ENCODE measurements around the gene DCP1A.
"Not testable (repeated sequence)": the region's sequence is repeated elsewhere in the genome, so short reads cannot be mapped to it uniquely, and the experiment has no call there.

Gene DCP1A

GRCh38 chr3:53327986-53328385 is 19.4 kb downstream of the DCP1A start:
- not testable (repeated sequence) for DNase-seq

- DNase-seq: no peak
Measured at GRCh38 chr3:53324105-53324504, 23.2 kb downstream of the DCP1A start.

- DNase-seq: no peak
Measured at GRCh38 chr3:53320697-53321096, 26.6 kb downstream of the DCP1A start.

GRCh38 chr3:53318522-53318921 is 28.8 kb downstream of the DCP1A start:
- DNase-seq: no peak

GRCh38 chr3:53312832-53313231 is 34.5 kb downstream of the DCP1A start:
- DNase-seq: no peak

- no peak for DNase-seq
Measured at GRCh38 chr3:53311882-53312281, 35.5 kb downstream of the DCP1A start.

- no peak for DNase-seq
Measured at GRCh38 chr3:53303957-53304356, 43.4 kb downstream of the DCP1A start.

GRCh38 chr3:53303549-53303948 is 43.8 kb downstream of the DCP1A start:
- no peak for DNase-seq

GRCh38 chr3:53300826-53301225 is 46.5 kb downstream of the DCP1A start:
- no peak for DNase-seq

- DNase-seq: peak; percentile 67
Measured at GRCh38 chr3:53299611-53300023, 47.7 kb downstream of the DCP1A start.

- no peak for DNase-seq
Measured at GRCh38 chr3:53295410-53295809, 51.9 kb downstream of the DCP1A start.

GRCh38 chr3:53293867-53294266 is 53.5 kb downstream of the DCP1A start:
- peak; percentile 17 for DNase-seq

GRCh38 chr3:53288214-53288613 is 59.1 kb downstream of the DCP1A start:
- DNase-seq: no peak

- DNase-seq: peak; percentile 45
Measured at GRCh38 chr3:53287131-53287629, 60.2 kb downstream of the DCP1A start.

- DNase-seq: no peak
Measured at GRCh38 chr3:53286727-53287126, 60.6 kb downstream of the DCP1A start.

GRCh38 chr3:53282581-53282980 is 64.8 kb downstream of the DCP1A start:
- no peak for DNase-seq

GRCh38 chr3:53278667-53279066 is 68.7 kb downstream of the DCP1A start:
- DNase-seq: no peak

GRCh38 chr3:53274938-53275605 is 72.3 kb downstream of the DCP1A start:
- no peak for DNase-seq

GRCh38 chr3:53273146-53273670 is 74.1 kb downstream of the DCP1A start:
- no peak for DNase-seq

GRCh38 chr3:53269888-53270880 is 77.2 kb downstream of the DCP1A start:
- peak; percentile 90 for DNase-seq

- DNase-seq: not testable (repeated sequence)
Measured at GRCh38 chr3:53269193-53269592, 78.2 kb downstream of the DCP1A start.

GRCh38 chr3:53267766-53268165 is 79.6 kb downstream of the DCP1A start:
- no peak for DNase-seq

- no peak for DNase-seq
Measured at GRCh38 chr3:53264718-53265117, 82.6 kb downstream of the DCP1A start.

GRCh38 chr3:53263907-53264306 is 83.4 kb downstream of the DCP1A start:
- DNase-seq: no peak
